ENCODE data around the gene PTPN21. TPM values are rescaled to one million over a fixed set of nuclear protein-coding genes. Genes with fewer than 3 reads are reported as not detected.

Gene PTPN21
- total RNA-seq, 4 donors from 2014 or later: 6.5 to 37.7 (median 19.0) TPM

DNA sequence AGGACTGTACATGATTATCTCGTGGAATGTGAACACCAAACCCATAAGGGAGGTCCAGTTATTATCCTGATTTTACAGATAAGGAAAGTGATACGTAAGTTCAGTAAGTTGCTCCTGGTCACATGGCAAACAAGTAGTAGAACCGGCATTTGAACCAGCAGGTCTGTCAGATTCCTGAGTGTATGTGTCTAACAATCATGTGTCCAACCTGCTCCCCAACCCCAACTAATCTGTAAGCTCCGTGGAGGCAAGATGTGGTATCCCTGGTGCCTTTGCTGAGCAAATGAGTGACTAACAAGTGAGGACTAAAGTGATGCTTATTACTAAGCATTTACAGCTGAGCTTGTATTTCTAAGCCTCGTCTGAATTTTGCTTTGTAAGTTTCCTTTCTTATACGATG lies 65.9 kb downstream of the PTPN21 start:
- Histone ChIP-seq H3K27ac (no peak overlapping the region), H3K9me3 (no peaks in the 10 kb centered on the region), H3K36me3 (no peaks in the 10 kb centered on the region), H3K4me3 (no peak overlapping the region), H3K4me1 (no peaks in the 10 kb centered on the region), H3K27me3 (no peaks in the 10 kb centered on the region)
- TF ChIP-seq, protein P1, sequence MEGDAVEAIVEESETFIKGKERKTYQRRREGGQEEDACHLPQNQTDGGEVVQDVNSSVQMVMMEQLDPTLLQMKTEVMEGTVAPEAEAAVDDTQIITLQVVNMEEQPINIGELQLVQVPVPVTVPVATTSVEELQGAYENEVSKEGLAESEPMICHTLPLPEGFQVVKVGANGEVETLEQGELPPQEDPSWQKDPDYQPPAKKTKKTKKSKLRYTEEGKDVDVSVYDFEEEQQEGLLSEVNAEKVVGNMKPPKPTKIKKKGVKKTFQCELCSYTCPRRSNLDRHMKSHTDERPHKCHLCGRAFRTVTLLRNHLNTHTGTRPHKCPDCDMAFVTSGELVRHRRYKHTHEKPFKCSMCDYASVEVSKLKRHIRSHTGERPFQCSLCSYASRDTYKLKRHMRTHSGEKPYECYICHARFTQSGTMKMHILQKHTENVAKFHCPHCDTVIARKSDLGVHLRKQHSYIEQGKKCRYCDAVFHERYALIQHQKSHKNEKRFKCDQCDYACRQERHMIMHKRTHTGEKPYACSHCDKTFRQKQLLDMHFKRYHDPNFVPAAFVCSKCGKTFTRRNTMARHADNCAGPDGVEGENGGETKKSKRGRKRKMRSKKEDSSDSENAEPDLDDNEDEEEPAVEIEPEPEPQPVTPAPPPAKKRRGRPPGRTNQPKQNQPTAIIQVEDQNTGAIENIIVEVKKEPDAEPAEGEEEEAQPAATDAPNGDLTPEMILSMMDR (IDR thresholded peaks at IDR 0.05): no peak
- TF ChIP-seq POLR2A (IDR thresholded peaks at IDR 0.05): no peak
- DNase-seq: no peak
- intact Hi-C loops (cut with DNase I; ENCODE audit: low total_unique reads): no loop called here

DNA sequence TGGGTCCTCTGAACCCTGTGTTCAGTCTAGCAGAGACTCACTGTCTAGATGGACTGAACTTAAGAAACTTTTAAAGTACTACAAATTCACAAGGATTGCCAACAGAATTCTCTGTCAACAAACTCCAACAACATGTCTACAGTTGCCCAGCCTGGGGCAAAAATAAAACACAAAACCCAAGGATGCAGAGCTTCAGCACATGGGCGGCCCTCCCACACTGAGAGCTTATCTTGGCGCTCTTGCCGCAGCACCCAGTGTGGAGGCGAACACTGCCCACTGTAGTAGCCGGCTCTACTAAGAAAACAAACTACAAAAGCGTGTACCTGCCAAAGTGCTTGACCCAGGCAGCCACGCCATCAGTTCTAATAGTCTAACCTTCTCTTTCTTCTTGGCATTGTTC lies 66.7 kb downstream of the PTPN21 start:
- Histone ChIP-seq H3K27me3 (no peaks in the 10 kb centered on the region), H3K27ac (no peak overlapping the region), H3K36me3 (no peaks in the 10 kb centered on the region), H3K9me3 (no peaks in the 10 kb centered on the region), H3K4me3 (no peak overlapping the region), H3K4me1 (no peaks in the 10 kb centered on the region)
- intact Hi-C loops (cut with DNase I; ENCODE audit: low total_unique reads): no loop called here
- TF ChIP-seq, protein P1 (IDR thresholded peaks at IDR 0.05): no peak
- no peak for TF ChIP-seq POLR2A (IDR thresholded peaks at IDR 0.05)
- DNase-seq: no peak

DNA sequence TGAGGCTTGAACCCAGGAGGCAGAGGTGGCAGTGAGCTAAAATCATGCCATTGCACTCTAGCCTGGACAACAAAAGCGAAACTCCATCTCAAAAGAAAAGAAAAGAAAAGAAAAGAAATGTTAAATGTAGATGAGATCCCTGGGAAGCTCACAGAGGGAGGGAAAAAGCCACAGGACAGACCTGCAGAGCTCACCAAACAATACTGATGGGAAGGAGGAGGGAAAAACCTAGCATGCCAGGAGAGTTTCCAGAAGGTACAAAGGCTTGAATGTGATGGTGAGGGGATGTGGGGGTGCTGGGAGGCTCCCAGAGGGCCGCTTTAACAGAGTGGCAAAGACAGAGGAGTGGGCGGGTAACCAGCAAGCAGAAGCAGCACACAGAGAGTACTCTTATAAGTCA lies 72.3 kb downstream of the PTPN21 start:
- DNase-seq: no peak
- H3K4me3 ChIP-seq: no peak overlapping the region
- intact Hi-C loops (cut with DNase I; ENCODE audit: low total_unique reads): no loop called here
- no peak overlapping the region for H3K27ac ChIP-seq
- no peaks in the 10 kb centered on the region for H3K36me3 ChIP-seq
- H3K27me3 ChIP-seq: no peaks in the 10 kb centered on the region
- no peaks in the 10 kb centered on the region for H3K4me1 ChIP-seq
- no peaks in the 10 kb centered on the region for H3K9me3 ChIP-seq
- no peak for TF ChIP-seq POLR2A (IDR thresholded peaks at IDR 0.05)
- TF ChIP-seq, protein P1 (IDR thresholded peaks at IDR 0.05): no peak

DNA sequence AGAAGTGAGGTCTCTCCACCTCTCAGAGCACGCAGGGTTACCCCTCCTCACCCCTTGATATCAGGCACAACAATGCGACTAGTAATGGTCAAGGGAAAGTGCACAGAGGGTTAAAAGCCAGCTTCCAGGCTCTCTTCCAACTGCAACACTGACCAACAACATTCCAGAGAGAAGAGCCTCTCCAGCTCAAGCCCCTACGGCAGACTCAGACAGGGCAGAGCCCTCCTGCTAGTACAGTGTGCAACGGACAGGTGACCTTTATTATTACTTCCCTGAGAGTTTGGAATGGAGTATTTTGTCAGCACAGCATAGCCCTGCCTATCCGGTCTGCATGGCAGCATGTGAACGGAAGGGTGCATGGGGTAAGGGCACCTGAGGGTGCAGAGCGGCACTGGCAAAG lies 73.0 kb downstream of the PTPN21 start:
- intact Hi-C loops (cut with DNase I; ENCODE audit: low total_unique reads): no loop called here
- H3K27me3 ChIP-seq: no peaks in the 10 kb centered on the region
- TF ChIP-seq, protein P1 (IDR thresholded peaks at IDR 0.05): no peak
- no peak for TF ChIP-seq POLR2A (IDR thresholded peaks at IDR 0.05)
- DNase-seq: no peak
- no peaks in the 10 kb centered on the region for H3K36me3 ChIP-seq
- no peak overlapping the region for H3K4me3 ChIP-seq
- H3K9me3 ChIP-seq: no peaks in the 10 kb centered on the region
- no peaks in the 10 kb centered on the region for H3K4me1 ChIP-seq
- H3K27ac ChIP-seq: no peak overlapping the region

DNA sequence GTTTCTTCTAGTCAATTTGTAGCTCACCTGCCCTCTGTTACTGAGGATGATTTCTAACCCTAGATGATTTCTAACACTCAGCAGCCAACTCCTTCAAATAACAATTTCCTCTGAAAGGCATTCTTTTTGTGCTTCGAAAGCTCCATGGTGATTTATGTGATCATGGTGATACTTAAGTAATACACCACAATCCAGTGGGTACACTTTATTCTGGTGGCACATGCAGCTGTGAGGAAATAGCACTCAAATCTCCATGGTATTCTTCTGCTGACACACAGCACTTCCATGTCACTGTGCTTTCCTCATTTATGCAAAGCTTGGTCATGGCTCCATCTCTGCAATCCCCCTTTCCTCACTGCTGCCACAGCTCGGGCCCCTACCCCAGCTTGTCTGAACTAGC lies 73.7 kb downstream of the PTPN21 start:
- intact Hi-C loops (cut with DNase I; ENCODE audit: low total_unique reads): no loop called here
- Histone ChIP-seq H3K27ac (no peak overlapping the region), H3K4me1 (no peaks in the 10 kb centered on the region), H3K4me3 (no peak overlapping the region), H3K9me3 (no peaks in the 10 kb centered on the region), H3K36me3 (no peaks in the 10 kb centered on the region), H3K27me3 (no peaks in the 10 kb centered on the region)
- no peak for DNase-seq
- TF ChIP-seq, protein P1 (IDR thresholded peaks at IDR 0.05): no peak
- no peak for TF ChIP-seq POLR2A (IDR thresholded peaks at IDR 0.05)

Data from uterus (tissue), 4 donors.